Measurements from ENCODE around the gene UBE2M. TPM values are rescaled to one million over a fixed set of nuclear protein-coding genes. Genes with fewer than 3 reads are reported as not detected.
A peak's percentile ranks its signal among the peaks of the same experiment; 100 is the strongest.

The UBE2M gene
- total RNA-seq, 1 donor from 2014 or later, result 80.4 TPM

GRCh38 chr19:58562122-58563033, 4.0 kb upstream of the UBE2M start:
- Mint-ChIP-seq H3K4me3 (ENCODE audit: low read depth) (no peak overlapping the region), H3K36me3 (ENCODE audit: insufficient read depth) (peaks cover 1% of the 10 kb centered on the region), H3K27me3 (no peaks in the 10 kb centered on the region), H3K9me3 (ENCODE audit: low read depth) (no peaks in the 10 kb centered on the region), H3K27ac (no peak overlapping the region), H3K4me1 (ENCODE audit: low read depth) (peaks cover 12% of the 10 kb centered on the region)
- no peak for DNase-seq (ENCODE audit: low spot score, unreplicated experiment)
- no peak for TF ChIP-seq CTCF (IDR thresholded peaks at IDR 0.05; ENCODE audit: unreplicated experiment)

GRCh38 chr19:58561373-58562121, 3.1 kb upstream of the UBE2M start:
- Mint-ChIP-seq H3K4me1 (ENCODE audit: low read depth) (peaks cover 18% of the 10 kb centered on the region), H3K27me3 (no peaks in the 10 kb centered on the region), H3K4me3 (ENCODE audit: low read depth) (peak overlapping the region; percentile 14), H3K27ac (no peak overlapping the region), H3K9me3 (ENCODE audit: low read depth) (no peaks in the 10 kb centered on the region), H3K36me3 (ENCODE audit: insufficient read depth) (peaks cover 2% of the 10 kb centered on the region)
- no peak for DNase-seq (ENCODE audit: low spot score, unreplicated experiment)
- no peak for TF ChIP-seq CTCF (IDR thresholded peaks at IDR 0.05; ENCODE audit: unreplicated experiment)

GRCh38 chr19:58560921-58561320, 2.5 kb upstream of the UBE2M start:
- Mint-ChIP-seq H3K4me1 (ENCODE audit: low read depth) (peaks cover 23% of the 10 kb centered on the region), H3K9me3 (ENCODE audit: low read depth) (no peaks in the 10 kb centered on the region), H3K27me3 (no peaks in the 10 kb centered on the region), H3K36me3 (ENCODE audit: insufficient read depth) (peaks cover 5% of the 10 kb centered on the region), H3K27ac (no peak overlapping the region), H3K4me3 (ENCODE audit: low read depth) (peak overlapping the region; percentile 31)
- no peak for DNase-seq (ENCODE audit: low spot score, unreplicated experiment)
- TF ChIP-seq CTCF (IDR thresholded peaks at IDR 0.05; ENCODE audit: unreplicated experiment), result no peak

- no peak for TF ChIP-seq CTCF (IDR thresholded peaks at IDR 0.05; ENCODE audit: unreplicated experiment)
- Mint-ChIP-seq H3K4me3 (ENCODE audit: low read depth) (peak overlapping the region; percentile 92), H3K27me3 (no peaks in the 10 kb centered on the region), H3K9me3 (ENCODE audit: low read depth) (no peaks in the 10 kb centered on the region), H3K27ac (peak overlapping the region; percentile 98), H3K36me3 (ENCODE audit: insufficient read depth) (peaks cover 5% of the 10 kb centered on the region), H3K4me1 (ENCODE audit: low read depth) (peaks cover 26% of the 10 kb centered on the region)
- DNase-seq (ENCODE audit: low spot score, unreplicated experiment), result no peak
Measured at GRCh38 chr19:58560007-58560887, 1.8 kb upstream of the UBE2M start.

Data from progenitor cell of endocrine pancreas (in vitro differentiated cells).